Measurements from ENCODE around the gene C2orf76.

C2orf76 gene

GRCh38 chr2:119389615-119390306, 23.1 kb upstream of the C2orf76 start:
- no peaks in the 10 kb centered on the region for H3K9me2 ChIP-seq (replicated peaks; ENCODE audit: low read depth, low read length)
- H3K9ac ChIP-seq (ENCODE audit: low read depth, low read length, poor library complexity, severe bottlenecking), result no peak overlapping the region
- TF ChIP-seq CTCF (conservative IDR thresholded peaks at IDR 0.05; ENCODE audit: low read length) (no peak), EZH2phosphoT487 (IDR thresholded peaks at IDR 0.05; ENCODE audit: borderline replicate concordance) (no peak)
- no peak overlapping the region for H3K4me2 ChIP-seq (ENCODE audit: low read depth, low read length, poor library complexity, severe bottlenecking)
- no peaks in the 10 kb centered on the region for H3K79me2 ChIP-seq (ENCODE audit: insufficient read depth, low read length)
- no peaks in the 10 kb centered on the region for H4K20me1 ChIP-seq (ENCODE audit: insufficient read depth, low read length, poor library complexity, severe bottlenecking)
- no peaks in the 10 kb centered on the region for H3K27me3 ChIP-seq (ENCODE audit: insufficient read depth, low read length, poor library complexity, severe bottlenecking)
- H3K9me3 ChIP-seq (ENCODE audit: insufficient read depth, low read depth, low read length), result no peaks in the 10 kb centered on the region
- no peaks in the 10 kb centered on the region; the same call in 1 of the 2 replicates for H3F3A ChIP-seq (ENCODE audit: low read depth)
- no peak overlapping the region for H3K4me3 ChIP-seq (ENCODE audit: low read length, poor library complexity, severe bottlenecking)
- H3K4me1 ChIP-seq (ENCODE audit: insufficient read depth, low read length, poor library complexity, severe bottlenecking), result peaks cover 21% of the 10 kb centered on the region
- peak overlapping the region; percentile 38; the same call in 1 of the 2 replicates for H2AFZ ChIP-seq (ENCODE audit: low read length)
- H3K36me3 ChIP-seq (ENCODE audit: insufficient read depth, low read length), result no peaks in the 10 kb centered on the region

GRCh38 chr2:119387381-119388129, 20.9 kb upstream of the C2orf76 start:
- Histone ChIP-seq H2AFZ (ENCODE audit: low read length) (peak overlapping the region; percentile 78), H3K9me2 (replicated peaks; ENCODE audit: low read depth, low read length) (no peaks in the 10 kb centered on the region)

GRCh38 chr2:119385466-119385865, 18.8 kb upstream of the C2orf76 start:
- H3K9ac ChIP-seq (ENCODE audit: low read depth, low read length, poor library complexity, severe bottlenecking), result no peak overlapping the region
- no peak overlapping the region for H2AFZ ChIP-seq (ENCODE audit: low read length)
- H3F3A ChIP-seq (ENCODE audit: low read depth), result no peaks in the 10 kb centered on the region; the same call in 1 of the 2 replicates
- H3K9me3 ChIP-seq (ENCODE audit: insufficient read depth, low read depth, low read length), result no peaks in the 10 kb centered on the region
- H3K4me3 ChIP-seq (ENCODE audit: low read length, poor library complexity, severe bottlenecking), result no peak overlapping the region
- no peaks in the 10 kb centered on the region for H4K20me1 ChIP-seq (ENCODE audit: insufficient read depth, low read length, poor library complexity, severe bottlenecking)
- H3K4me2 ChIP-seq (ENCODE audit: low read depth, low read length, poor library complexity, severe bottlenecking), result no peak overlapping the region
- TF ChIP-seq CTCF (conservative IDR thresholded peaks at IDR 0.05; ENCODE audit: low read length), result no peak
- no peaks in the 10 kb centered on the region for H3K36me3 ChIP-seq (ENCODE audit: insufficient read depth, low read length)
- no peaks in the 10 kb centered on the region for H3K27me3 ChIP-seq (ENCODE audit: insufficient read depth, low read length, poor library complexity, severe bottlenecking)
- H3K79me2 ChIP-seq (ENCODE audit: insufficient read depth, low read length), result no peaks in the 10 kb centered on the region
- H3K4me1 ChIP-seq (ENCODE audit: insufficient read depth, low read length, poor library complexity, severe bottlenecking), result peaks cover 21% of the 10 kb centered on the region
- no peaks in the 10 kb centered on the region for H3K9me2 ChIP-seq (replicated peaks; ENCODE audit: low read depth, low read length)

More at GRCh38 chr2:119387381-119388129, 20.9 kb upstream of the C2orf76 start:
- peaks cover 21% of the 10 kb centered on the region for H3K4me1 ChIP-seq (ENCODE audit: insufficient read depth, low read length, poor library complexity, severe bottlenecking)
- no peaks in the 10 kb centered on the region for H3K9me3 ChIP-seq (ENCODE audit: insufficient read depth, low read depth, low read length)
- peak overlapping the region; percentile 62 for H3K4me2 ChIP-seq (ENCODE audit: low read depth, low read length, poor library complexity, severe bottlenecking)
- TF ChIP-seq CTCF (conservative IDR thresholded peaks at IDR 0.05; ENCODE audit: low read length) (peak; percentile 41), EZH2phosphoT487 (IDR thresholded peaks at IDR 0.05; ENCODE audit: borderline replicate concordance) (no peak)
- no peaks in the 10 kb centered on the region for H3K79me2 ChIP-seq (ENCODE audit: insufficient read depth, low read length)
- no peaks in the 10 kb centered on the region for H3K36me3 ChIP-seq (ENCODE audit: insufficient read depth, low read length)
- no peaks in the 10 kb centered on the region for H3K27me3 ChIP-seq (ENCODE audit: insufficient read depth, low read length, poor library complexity, severe bottlenecking)
- no peaks in the 10 kb centered on the region; the same call in 1 of the 2 replicates for H3F3A ChIP-seq (ENCODE audit: low read depth)
- no peaks in the 10 kb centered on the region for H4K20me1 ChIP-seq (ENCODE audit: insufficient read depth, low read length, poor library complexity, severe bottlenecking)
- peak overlapping the region; percentile 50 for H3K9ac ChIP-seq (ENCODE audit: low read depth, low read length, poor library complexity, severe bottlenecking)
- H3K4me3 ChIP-seq (ENCODE audit: low read length, poor library complexity, severe bottlenecking), result peak overlapping the region; percentile 42
